Astrocyte (in vitro differentiated cells and primary cell): ENCODE results near the gene C17orf67. TPM values are rescaled to one million over a fixed set of nuclear protein-coding genes. Genes with fewer than 3 reads are reported as not detected.

Experiments used
- DNase-seq: peaks from one replicate; pipeline ENCODE4 v3.0.0-alpha.2; 2010; ENCODE audit warnings: low read depth
- FAIRE-seq: peaks from 2 replicates; lab custom pipeline; 2011; peaks lifted over from hg19 to GRCh38; lab: Jason Lieb, UNC
- H2AFZ ChIP-seq: 2 replicates; pipeline ENCODE4 v1.6.0; 2012; ENCODE audit warnings: low read depth, low read length, inconsistent platforms
- H3K27ac ChIP-seq: 2 replicates; pipeline ENCODE4 v1.5.1; 2011; ENCODE audit warnings: low read depth, low read length, inconsistent platforms
- H3K27me3 ChIP-seq: 2 replicates; pipeline ENCODE4 v1.6.0; 2011; ENCODE audit warnings: low read length, inconsistent platforms; ENCODE audit not compliant: insufficient read depth
- H3K36me3 ChIP-seq: 2 replicates; pipeline ENCODE4 v1.5.1; 2011; ENCODE audit warnings: low read length, inconsistent platforms; ENCODE audit not compliant: insufficient read depth
- H3K4me1 ChIP-seq: 2 replicates; pipeline ENCODE4 v1.5.1; 2011; ENCODE audit warnings: low read length, inconsistent platforms; ENCODE audit not compliant: insufficient read depth
- H3K4me2 ChIP-seq: 2 replicates; pipeline ENCODE4 v1.6.0; 2012; ENCODE audit warnings: low read length, inconsistent platforms
- H3K4me3 ChIP-seq: 2 replicates; pipeline ENCODE4 v1.5.1; 2011; ENCODE audit warnings: low read depth, mild to moderate bottlenecking, low read length, inconsistent platforms; ENCODE audit not compliant: insufficient read depth
- H3K79me2 ChIP-seq: 2 replicates; pipeline ENCODE4 v1.6.0; 2012; ENCODE audit warnings: mild to moderate bottlenecking, low read length, inconsistent platforms; ENCODE audit not compliant: insufficient read depth
- H3K9ac ChIP-seq: 2 replicates; pipeline ENCODE4 v1.6.0; 2012; ENCODE audit warnings: mild to moderate bottlenecking, low read length, inconsistent platforms
- H3K9me3 ChIP-seq: 2 replicates; pipeline ENCODE4 v1.5.1; 2012; ENCODE audit warnings: low read depth, mild to moderate bottlenecking, low read length, inconsistent platforms; ENCODE audit not compliant: insufficient read depth
- H4K20me1 ChIP-seq: 2 replicates; pipeline ENCODE4 v1.6.0; 2012; ENCODE audit warnings: low read length, inconsistent platforms; ENCODE audit not compliant: insufficient read depth
- H3K27ac Mint-ChIP-seq: one replicate; pipeline ENCODE4 v1.8.0; 2021; ENCODE audit warnings: mild to moderate bottlenecking, mixed read lengths; ENCODE audit not compliant: unreplicated experiment
- H3K27me3 Mint-ChIP-seq: one replicate; pipeline ENCODE4 v1.8.0; 2021; ENCODE audit warnings: low read depth, mixed read lengths; ENCODE audit not compliant: unreplicated experiment
- H3K36me3 Mint-ChIP-seq: one replicate; pipeline ENCODE4 v1.8.0; 2021; ENCODE audit warnings: low read depth, mixed read lengths; ENCODE audit not compliant: unreplicated experiment
- H3K4me1 Mint-ChIP-seq: one replicate; pipeline ENCODE4 v1.8.0; 2021; ENCODE audit warnings: low read depth, mixed read lengths; ENCODE audit not compliant: unreplicated experiment
- H3K4me3 Mint-ChIP-seq: one replicate; pipeline ENCODE4 v1.8.0; 2021; ENCODE audit warnings: mild to moderate bottlenecking, moderate library complexity, mixed read lengths; ENCODE audit not compliant: unreplicated experiment
- H3K9me3 Mint-ChIP-seq: one replicate; pipeline ENCODE4 v1.8.0; 2021; ENCODE audit warnings: mild to moderate bottlenecking, mixed read lengths; ENCODE audit not compliant: unreplicated experiment
- CTCF ChIP-seq: IDR thresholded peaks from 2 replicates; pipeline ENCODE4 v1.5.1; 2011; ENCODE audit warnings: low read depth, mild to moderate bottlenecking, inconsistent platforms, low read length, moderate library complexity; ENCODE audit not compliant: insufficient read depth
- EZH2 ChIP-seq: IDR thresholded peaks from 2 replicates; pipeline ENCODE4 v1.6.1; 2012; ENCODE audit warnings: mild to moderate bottlenecking, low read length, inconsistent platforms; ENCODE audit not compliant: insufficient read depth
- total RNA-seq: library from RNA; stranded (reverse); gene quantifications from 2 replicates; pipeline ENCODE4 v1.2.1, GENCODE V29; 2021

C17orf67 gene
- total RNA-seq, 1 donor from 2014 or later, result 2.8 TPM

- Histone ChIP-seq H3K4me2 (no peak overlapping the region), H3K4me1 (no peaks in the 10 kb centered on the region)
- no peak for DNase-seq
Observed at GRCh38 chr17:56831369-56832095, 2.2 kb downstream of the C17orf67 start.

GRCh38 chr17:56830726-56831368, 2.9 kb downstream of the C17orf67 start:
- Histone ChIP-seq H3K36me3 (no peaks in the 10 kb centered on the region), H3K27ac (no peak overlapping the region), H3K4me2 (no peak overlapping the region), H2AFZ (no peak overlapping the region), H3K4me1 (no peaks in the 10 kb centered on the region), H3K79me2 (peaks cover 13% of the 10 kb centered on the region), H3K9me3 (no peaks in the 10 kb centered on the region), H3K27me3 (no peaks in the 10 kb centered on the region), H4K20me1 (peaks cover 19% of the 10 kb centered on the region), H3K4me3 (no peak overlapping the region), H3K9ac (no peak overlapping the region)
- peaks cover 10% of the 10 kb centered on the region for H3K4me1 Mint-ChIP-seq
- no peaks in the 10 kb centered on the region for H3K27me3 Mint-ChIP-seq
- peaks cover 6% of the 10 kb centered on the region for H3K36me3 Mint-ChIP-seq
- no peaks in the 10 kb centered on the region for H3K9me3 Mint-ChIP-seq
- FAIRE-seq (no peak), DNase-seq (no peak)
- no peak overlapping the region for H3K4me3 Mint-ChIP-seq
- H3K27ac Mint-ChIP-seq, result no peak overlapping the region
- no peak for TF ChIP-seq CTCF
- TF ChIP-seq EZH2, result no peak

More at GRCh38 chr17:56831369-56832095, 2.2 kb downstream of the C17orf67 start:
- TF ChIP-seq EZH2 (no peak), CTCF (no peak)
- peaks cover 10% of the 10 kb centered on the region for H3K4me1 Mint-ChIP-seq
- Histone ChIP-seq H3K9ac (no peak overlapping the region), H3K9me3 (no peaks in the 10 kb centered on the region), H3K27ac (no peak overlapping the region), H3K79me2 (peaks cover 13% of the 10 kb centered on the region), H2AFZ (no peak overlapping the region), H3K27me3 (no peaks in the 10 kb centered on the region), H3K4me3 (no peak overlapping the region), H4K20me1 (peaks cover 19% of the 10 kb centered on the region), H3K36me3 (no peaks in the 10 kb centered on the region)
- H3K27me3 Mint-ChIP-seq, result no peaks in the 10 kb centered on the region
- FAIRE-seq, result no peak
- peaks cover 6% of the 10 kb centered on the region for H3K36me3 Mint-ChIP-seq
- no peaks in the 10 kb centered on the region for H3K9me3 Mint-ChIP-seq
- H3K4me3 Mint-ChIP-seq, result peak overlapping the region; percentile 90
- no peak overlapping the region for H3K27ac Mint-ChIP-seq
